Measurements from ENCODE around the gene TBC1D23.
"Not testable (repeated sequence)": the region's sequence is repeated elsewhere in the genome, so short reads cannot be mapped to it uniquely, and the experiment has no call there.

Gene TBC1D23

GRCh38 chr3:100288288-100288894, 27.6 kb downstream of the TBC1D23 start:
- Mint-ChIP-seq H3K4me1 (ENCODE audit: low read depth in 2 of 2) (no peaks in the 10 kb centered on the region), H3K27ac (no peak overlapping the region), H3K27me3 (no peaks in the 10 kb centered on the region), H3K9me3 (no peaks in the 10 kb centered on the region), H3K36me3 (ENCODE audit: insufficient read depth) (peaks cover 65% of the 10 kb centered on the region), H3K4me3 (no peak overlapping the region)
- ATAC-seq (replicated peaks) (no peak), DNase-seq (no peak)

DNA sequence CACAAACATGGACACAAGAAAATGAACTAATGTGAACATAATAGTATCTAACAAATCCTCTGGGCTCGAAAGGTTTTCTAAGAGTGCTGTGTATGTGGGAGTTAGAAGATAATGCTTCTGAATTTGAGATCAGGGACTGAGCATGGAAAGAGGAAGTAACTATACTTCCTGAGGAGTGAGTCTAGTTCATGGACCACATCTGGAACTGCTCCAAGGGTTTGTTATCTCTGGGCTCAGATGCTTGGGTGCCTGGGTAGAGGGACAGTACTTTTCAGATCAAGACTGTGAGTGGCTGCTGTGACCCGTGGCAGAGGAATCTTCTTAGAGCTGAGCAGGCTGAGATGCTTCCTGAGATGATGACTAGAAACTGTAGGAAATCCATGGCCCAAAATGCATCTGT, 28.5 kb downstream of the TBC1D23 start:
- DNase-seq (no peak), ATAC-seq (replicated peaks) (no peak)
- Mint-ChIP-seq H3K4me3 (no peak overlapping the region), H3K9me3 (no peaks in the 10 kb centered on the region), H3K4me1 (ENCODE audit: low read depth in 2 of 2) (no peaks in the 10 kb centered on the region), H3K36me3 (ENCODE audit: insufficient read depth) (peaks cover 69% of the 10 kb centered on the region), H3K27ac (no peak overlapping the region), H3K27me3 (no peaks in the 10 kb centered on the region)

GRCh38 chr3:100295089-100295488, 34.3 kb downstream of the TBC1D23 start:
- H3K27ac Mint-ChIP-seq, result no peak overlapping the region
- no peaks in the 10 kb centered on the region for H3K9me3 Mint-ChIP-seq
- no peak overlapping the region for H3K4me3 Mint-ChIP-seq
- DNase-seq (no peak), ATAC-seq (replicated peaks) (no peak)
- no peaks in the 10 kb centered on the region for H3K27me3 Mint-ChIP-seq
- peaks cover 67% of the 10 kb centered on the region for H3K36me3 Mint-ChIP-seq (ENCODE audit: insufficient read depth)
- no peaks in the 10 kb centered on the region for H3K4me1 Mint-ChIP-seq (ENCODE audit: low read depth in 2 of 2)

DNA sequence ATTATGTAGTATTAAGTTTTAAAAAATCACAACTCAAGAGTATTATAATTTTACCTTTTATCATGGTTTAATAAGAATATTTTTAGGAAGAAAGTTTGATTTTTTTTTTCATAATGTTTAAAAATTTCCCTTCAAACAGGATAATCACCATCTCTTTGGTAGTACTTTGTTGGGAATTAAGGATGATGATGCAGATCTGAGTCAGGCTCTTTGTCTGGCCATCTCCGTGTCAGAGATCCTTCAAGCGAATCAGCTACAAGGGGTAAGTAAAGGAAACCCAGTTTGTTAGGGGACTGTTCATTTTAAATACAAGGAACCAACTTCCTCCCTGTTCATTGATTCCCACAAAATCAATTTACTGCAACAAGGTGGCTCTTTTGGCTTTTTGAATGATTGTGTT, 37.0 kb downstream of the TBC1D23 start:
- Mint-ChIP-seq H3K4me1 (ENCODE audit: low read depth in 2 of 2) (no peaks in the 10 kb centered on the region), H3K27me3 (no peaks in the 10 kb centered on the region), H3K4me3 (no peak overlapping the region), H3K9me3 (no peaks in the 10 kb centered on the region), H3K36me3 (ENCODE audit: insufficient read depth) (peaks cover 63% of the 10 kb centered on the region), H3K27ac (no peak overlapping the region)
- ATAC-seq (replicated peaks) (no peak), DNase-seq (no peak)

- no peaks in the 10 kb centered on the region for H3K27me3 Mint-ChIP-seq
- no peak overlapping the region for H3K4me3 Mint-ChIP-seq
- ATAC-seq (replicated peaks) (no peak), DNase-seq (no peak)
- H3K27ac Mint-ChIP-seq, result no peak overlapping the region
- no peaks in the 10 kb centered on the region for H3K4me1 Mint-ChIP-seq (ENCODE audit: low read depth in 2 of 2)
- H3K36me3 Mint-ChIP-seq (ENCODE audit: insufficient read depth), result peaks cover 54% of the 10 kb centered on the region
- H3K9me3 Mint-ChIP-seq, result no peaks in the 10 kb centered on the region
Observed at GRCh38 chr3:100299016-100299415, 38.2 kb downstream of the TBC1D23 start.

DNA sequence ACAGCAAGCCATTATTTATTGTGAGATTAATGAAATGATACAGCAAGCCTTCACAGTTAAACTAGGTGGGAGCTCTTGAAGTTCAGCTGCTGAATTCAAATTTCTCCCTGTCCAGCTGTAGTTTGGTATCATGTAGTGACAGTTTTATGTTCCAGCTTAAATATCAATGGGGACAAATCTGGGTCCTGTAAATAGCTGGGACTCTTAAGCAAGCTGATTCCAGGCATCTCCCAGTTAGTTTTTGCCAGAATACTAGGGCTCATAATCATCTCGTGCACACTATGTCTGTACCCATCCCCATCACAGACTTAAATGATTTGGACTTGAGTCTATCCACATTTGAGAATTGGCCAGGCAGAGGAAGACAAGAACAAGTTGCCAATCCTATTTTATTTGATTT, 45.9 kb downstream of the TBC1D23 start:
- DNase-seq (no peak), ATAC-seq (replicated peaks) (no peak)
- Mint-ChIP-seq H3K9me3 (no peaks in the 10 kb centered on the region), H3K4me1 (ENCODE audit: low read depth in 2 of 2) (no peaks in the 10 kb centered on the region), H3K4me3 (no peak overlapping the region), H3K27me3 (no peaks in the 10 kb centered on the region), H3K27ac (no peak overlapping the region), H3K36me3 (ENCODE audit: insufficient read depth) (peaks cover 48% of the 10 kb centered on the region)

DNA sequence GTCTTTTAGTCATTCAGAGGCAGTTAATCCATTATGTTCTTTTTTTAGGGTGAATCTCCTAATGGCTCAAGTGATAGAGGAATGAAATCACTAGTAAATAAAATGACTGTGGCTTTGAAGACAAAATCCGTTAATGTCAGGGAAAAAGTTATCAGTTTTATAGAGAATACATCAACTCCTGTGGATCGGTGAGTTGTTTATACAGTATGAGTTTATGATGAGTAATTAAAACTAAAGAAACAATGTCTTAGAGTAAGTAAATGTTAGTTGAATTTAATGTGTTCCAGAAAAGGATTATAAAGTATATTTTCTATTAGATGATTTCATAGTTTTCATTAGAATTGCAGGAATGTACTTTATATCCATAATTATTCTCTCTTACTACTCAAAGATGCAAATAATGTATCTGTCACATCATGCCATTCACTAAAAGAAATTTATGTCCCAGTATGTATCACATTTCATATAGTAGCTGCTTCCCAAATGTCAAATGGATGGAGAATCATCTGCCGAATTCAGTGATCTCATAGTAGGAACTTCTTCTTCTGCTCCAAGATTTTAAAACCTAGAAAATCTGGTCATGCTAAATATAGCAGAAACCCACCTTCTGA, 49.7 kb downstream of the TBC1D23 start:
- no peak overlapping the region for H3K4me3 Mint-ChIP-seq
- peaks cover 41% of the 10 kb centered on the region for H3K36me3 Mint-ChIP-seq (ENCODE audit: insufficient read depth)
- ATAC-seq (replicated peaks), result no peak
- H3K27ac Mint-ChIP-seq, result no peak overlapping the region
- H3K27me3 Mint-ChIP-seq, result no peaks in the 10 kb centered on the region
- H3K4me1 Mint-ChIP-seq (ENCODE audit: low read depth in 2 of 2), result peaks cover 0 to 3% of the 10 kb centered on the region in 2 donors
- no peaks in the 10 kb centered on the region for H3K9me3 Mint-ChIP-seq
- no peak for DNase-seq

DNA sequence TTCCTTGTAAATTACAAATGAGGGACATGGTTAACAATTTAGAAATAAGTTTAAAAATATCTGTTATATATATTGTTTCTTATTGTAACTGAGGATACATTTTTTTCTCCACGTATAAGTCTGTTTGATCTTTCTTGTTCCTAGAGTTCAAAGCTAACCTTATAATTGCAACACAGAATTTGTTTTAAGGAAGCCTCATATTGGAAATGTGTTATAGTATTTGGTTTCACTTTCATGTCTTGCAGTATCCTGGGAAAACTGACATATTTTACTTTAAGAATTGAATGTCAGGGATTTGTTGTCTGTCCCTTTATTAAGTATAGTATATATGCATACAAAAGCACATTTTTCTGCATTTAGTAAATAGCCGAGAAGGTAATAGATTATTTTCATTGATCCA, 50.2 kb downstream of the TBC1D23 start:
- Mint-ChIP-seq H3K9me3 (no peaks in the 10 kb centered on the region), H3K4me3 (no peak overlapping the region), H3K27ac (no peak overlapping the region), H3K27me3 (no peaks in the 10 kb centered on the region), H3K4me1 (ENCODE audit: low read depth in 2 of 2) (peaks cover 0 to 3% of the 10 kb centered on the region in 2 donors), H3K36me3 (ENCODE audit: insufficient read depth) (peaks cover 37% of the 10 kb centered on the region)
- no peak for ATAC-seq (replicated peaks)
- DNase-seq, result no peak

DNA sequence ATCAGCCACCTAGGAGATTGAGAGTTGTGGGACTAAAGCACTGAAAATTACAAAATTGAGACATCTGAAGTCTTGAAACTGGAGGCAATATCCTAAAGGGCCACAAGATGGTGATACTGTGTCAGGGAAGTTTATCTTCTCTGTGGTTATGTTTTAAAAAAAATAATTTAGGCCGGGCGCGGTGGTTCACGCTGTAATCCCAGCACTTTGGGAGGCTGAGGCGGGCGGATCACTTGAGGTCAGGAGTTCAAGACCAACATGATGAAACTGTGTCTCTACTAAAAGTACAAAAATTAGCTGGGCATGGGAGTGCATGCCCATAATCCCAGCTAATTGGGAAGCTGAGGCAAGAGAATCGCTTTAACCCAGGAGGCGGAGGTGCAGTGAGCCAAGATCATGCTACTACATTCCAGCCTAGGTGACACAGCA, 55.9 kb downstream of the TBC1D23 start:
- Mint-ChIP-seq H3K4me1 (ENCODE audit: low read depth in 2 of 2) (peaks cover 5 to 17% of the 10 kb centered on the region in 2 donors), H3K36me3 (ENCODE audit: insufficient read depth) (peaks cover 18% of the 10 kb centered on the region), H3K27ac (peak overlapping the region in 1 of 2 donors; percentile 60), H3K4me3 (peak overlapping the region; percentile 10 to 33), H3K27me3 (no peaks in the 10 kb centered on the region), H3K9me3 (no peaks in the 10 kb centered on the region)
- ATAC-seq (replicated peaks) (peak; percentile 91), DNase-seq (peak; percentile 41 to 50 (median 43))

- Mint-ChIP-seq H3K27me3 (no peaks in the 10 kb centered on the region), H3K9me3 (no peaks in the 10 kb centered on the region), H3K4me1 (ENCODE audit: low read depth in 2 of 2) (peaks cover 2 to 17% of the 10 kb centered on the region in 2 donors), H3K27ac (peak overlapping the region in 1 of 2 donors; percentile 81), H3K4me3 (peak overlapping the region in 1 of 2 donors; percentile 18), H3K36me3 (ENCODE audit: insufficient read depth) (peaks cover 18% of the 10 kb centered on the region)
- DNase-seq (no peak), ATAC-seq (replicated peaks) (peak; percentile 59)
Observed at GRCh38 chr3:100317912-100318311, 57.1 kb downstream of the TBC1D23 start.

DNA sequence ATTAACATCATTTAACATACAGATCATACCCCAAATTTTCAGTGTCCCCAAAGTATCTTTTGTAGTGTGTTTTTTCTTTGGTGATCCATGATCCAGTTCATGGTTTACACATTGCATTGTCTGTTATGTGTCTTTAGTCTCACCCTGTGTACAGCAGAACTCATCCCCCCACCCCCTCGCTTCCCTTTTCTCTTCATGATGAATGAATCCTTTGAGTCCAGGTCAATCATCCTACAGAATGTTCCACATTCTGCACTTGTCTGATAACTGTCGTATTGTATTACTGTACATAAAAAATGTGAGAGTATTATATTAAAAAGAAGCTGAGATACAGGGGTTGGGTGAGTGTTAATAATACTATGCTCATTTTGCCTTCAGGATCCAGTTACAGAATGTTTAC, 59.2 kb downstream of the TBC1D23 start:
- Mint-ChIP-seq H3K27ac (no peak overlapping the region), H3K4me3 (no peak overlapping the region), H3K4me1 (ENCODE audit: low read depth in 2 of 2) (peaks cover 2 to 17% of the 10 kb centered on the region in 2 donors), H3K9me3 (no peaks in the 10 kb centered on the region), H3K27me3 (no peaks in the 10 kb centered on the region), H3K36me3 (ENCODE audit: insufficient read depth) (peaks cover 12% of the 10 kb centered on the region)
- no peak for DNase-seq
- no peak for ATAC-seq (replicated peaks)

GRCh38 chr3:100324044-100324443, 63.3 kb downstream of the TBC1D23 start:
- ATAC-seq (replicated peaks) (no peak), DNase-seq (no peak)
- no peaks in the 10 kb centered on the region for H3K27me3 Mint-ChIP-seq
- H3K4me3 Mint-ChIP-seq, result no peak overlapping the region
- H3K27ac Mint-ChIP-seq, result no peak overlapping the region
- no peaks in the 10 kb centered on the region for H3K4me1 Mint-ChIP-seq (ENCODE audit: low read depth in 2 of 2)
- peaks cover 8% of the 10 kb centered on the region for H3K36me3 Mint-ChIP-seq (ENCODE audit: insufficient read depth)
- no peaks in the 10 kb centered on the region for H3K9me3 Mint-ChIP-seq

DNA sequence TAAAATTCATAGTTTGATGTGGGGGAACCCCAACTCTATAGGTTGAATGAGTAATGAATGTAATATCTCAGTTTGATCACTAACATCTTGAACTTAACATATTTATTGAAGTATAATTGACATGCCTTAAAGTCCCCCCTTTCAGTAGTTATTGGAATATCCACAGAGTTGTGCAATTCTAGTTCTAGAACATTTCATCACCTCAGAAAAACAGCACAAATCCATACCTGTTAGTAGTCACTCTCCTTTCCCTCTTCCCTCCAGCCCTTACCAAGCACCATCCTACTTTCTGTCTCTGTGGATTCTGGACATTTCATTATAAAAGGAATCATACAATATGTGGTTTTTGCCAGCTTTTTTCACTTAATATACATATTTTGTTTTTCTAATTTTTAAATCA, 65.0 kb downstream of the TBC1D23 start:
- ATAC-seq (replicated peaks), result no peak
- no peaks in the 10 kb centered on the region for H3K9me3 Mint-ChIP-seq
- H3K27ac Mint-ChIP-seq, result no peak overlapping the region

GRCh38 chr3:100327377-100327776, 66.6 kb downstream of the TBC1D23 start:
- ATAC-seq (replicated peaks); DNase-seq; H3K36me3 Mint-ChIP-seq (ENCODE audit: insufficient read depth); H3K27me3 Mint-ChIP-seq; H3K27ac Mint-ChIP-seq; H3K4me1 Mint-ChIP-seq (ENCODE audit: low read depth in 2 of 2); H3K4me3 Mint-ChIP-seq; H3K9me3 Mint-ChIP-seq: not testable (repeated sequence)

More for the DNA sequence above, 65.0 kb downstream of the TBC1D23 start:
- no peak overlapping the region for H3K4me3 Mint-ChIP-seq
- no peak for DNase-seq
- H3K4me1 Mint-ChIP-seq (ENCODE audit: low read depth in 2 of 2), result no peaks in the 10 kb centered on the region
- no peaks in the 10 kb centered on the region for H3K27me3 Mint-ChIP-seq
- H3K36me3 Mint-ChIP-seq (ENCODE audit: insufficient read depth), result no peaks in the 10 kb centered on the region

Data from effector memory CD8-positive, alpha-beta T cell (primary cell).